KMS-11 (cell line): ENCODE results near the gene FLACC1.
A peak's percentile ranks its signal among the peaks of the same experiment; 100 is the strongest.

Experiments
- H2AFZ ChIP-seq: fragments of 200-600 bp; sonication (generic); 2 replicates; pipeline ENCODE4 v1.6.1; 2016; ENCODE audit warnings: antibody characterized with exemption, mixed run types, low read depth
- H3K27ac ChIP-seq: fragments of 200-600 bp; sonication (generic); 2 replicates; pipeline ENCODE4 v1.6.1; 2016; ENCODE audit warnings: mild to moderate bottlenecking, mixed run types
- H3K27me3 ChIP-seq: fragments of 200-600 bp; sonication (generic); 2 replicates; pipeline ENCODE4 v1.6.1; 2017; ENCODE audit warnings: mild to moderate bottlenecking, low read depth, mixed run types, moderate library complexity; ENCODE audit not compliant: insufficient read depth
- H3K36me3 ChIP-seq: fragments of 200-600 bp; sonication (generic); 2 replicates; pipeline ENCODE4 v1.6.1; 2017; ENCODE audit warnings: mild to moderate bottlenecking, mixed run types; ENCODE audit not compliant: insufficient read depth
- H3K4me1 ChIP-seq: fragments of 200-600 bp; sonication (generic); 2 replicates; pipeline ENCODE4 v1.6.1; 2016; ENCODE audit warnings: mild to moderate bottlenecking, low read depth, mixed run types; ENCODE audit not compliant: poor library complexity, severe bottlenecking
- H3K4me2 ChIP-seq: fragments of 200-600 bp; sonication (generic); 2 replicates; pipeline ENCODE4 v1.7.0; 2016; ENCODE audit warnings: mild to moderate bottlenecking, mixed run types
- H3K4me3 ChIP-seq: fragments of 200-600 bp; sonication (generic); IDR thresholded peaks from 2 replicates; pipeline ENCODE4 v1.6.1; 2017; ENCODE audit warnings: low read depth, low read length, mixed read lengths; ENCODE audit not compliant: insufficient read depth
- H3K79me2 ChIP-seq: fragments of 200-600 bp; sonication (generic); 2 replicates; pipeline ENCODE4 v1.6.1; 2016; ENCODE audit warnings: low read depth, mixed run types; ENCODE audit not compliant: insufficient read depth
- H3K9ac ChIP-seq: fragments of 200-600 bp; sonication (generic); 2 replicates; pipeline ENCODE4 v1.6.1; 2016; ENCODE audit warnings: mild to moderate bottlenecking, mixed run types
- H4K20me1 ChIP-seq: fragments of 200-600 bp; sonication (generic); 2 replicates; pipeline ENCODE4 v1.6.1; 2016; ENCODE audit warnings: mild to moderate bottlenecking, mixed run types; ENCODE audit not compliant: insufficient read depth
- TF ChIP-seq, protein P1 (sequence below): fragments of 200-600 bp; sonication (generic); conservative IDR thresholded peaks from 2 replicates; pipeline ENCODE4 v1.6.1; 2017; ENCODE audit warnings: low read depth, mild to moderate bottlenecking, antibody characterized with exemption, low read length, moderate library complexity, mixed read lengths

FLACC1 gene

DNA sequence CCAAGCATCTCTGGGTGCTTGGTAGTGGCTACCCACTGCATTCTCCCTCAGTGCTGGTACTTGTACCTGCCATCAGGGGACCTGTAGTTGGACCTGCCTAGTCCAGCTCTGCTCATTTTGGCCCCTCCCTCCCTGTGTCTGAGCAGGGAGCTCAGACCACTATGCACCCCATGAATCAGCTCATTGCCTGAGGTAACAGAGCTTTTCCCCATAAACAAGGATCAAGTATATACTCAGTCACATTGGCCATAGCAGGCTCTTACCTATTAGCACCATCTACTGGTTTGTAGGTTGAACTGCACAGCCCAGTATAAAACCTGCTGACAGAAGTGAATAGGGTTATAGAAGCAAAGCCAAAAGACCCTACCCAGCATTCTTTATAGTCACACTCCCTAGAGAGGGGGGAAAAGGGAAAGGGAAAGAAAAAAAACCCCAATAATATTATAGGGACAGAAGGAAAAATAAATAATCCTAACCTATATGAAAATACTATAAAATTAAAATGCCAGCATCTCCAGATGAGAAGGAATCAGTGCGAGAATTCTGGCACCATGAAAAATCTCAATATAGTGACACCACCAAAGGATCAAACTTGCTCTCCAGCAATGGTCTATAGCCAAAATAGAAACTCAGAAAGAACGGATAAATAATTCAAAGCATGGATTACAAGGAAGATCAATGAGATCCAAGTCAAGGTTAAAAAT is 6.9 kb upstream of the FLACC1 start:
- Histone ChIP-seq H2AFZ (no peak overlapping the region), H3K79me2 (no peaks in the 10 kb centered on the region), H3K27me3 (no peaks in the 10 kb centered on the region), H3K4me2 (no peak overlapping the region), H3K4me1 (peaks cover 9% of the 10 kb centered on the region), H4K20me1 (no peaks in the 10 kb centered on the region), H3K4me3 (no peak overlapping the region), H3K27ac (no peak overlapping the region), H3K36me3 (no peaks in the 10 kb centered on the region), H3K9ac (no peak overlapping the region)
- TF ChIP-seq, protein P1, sequence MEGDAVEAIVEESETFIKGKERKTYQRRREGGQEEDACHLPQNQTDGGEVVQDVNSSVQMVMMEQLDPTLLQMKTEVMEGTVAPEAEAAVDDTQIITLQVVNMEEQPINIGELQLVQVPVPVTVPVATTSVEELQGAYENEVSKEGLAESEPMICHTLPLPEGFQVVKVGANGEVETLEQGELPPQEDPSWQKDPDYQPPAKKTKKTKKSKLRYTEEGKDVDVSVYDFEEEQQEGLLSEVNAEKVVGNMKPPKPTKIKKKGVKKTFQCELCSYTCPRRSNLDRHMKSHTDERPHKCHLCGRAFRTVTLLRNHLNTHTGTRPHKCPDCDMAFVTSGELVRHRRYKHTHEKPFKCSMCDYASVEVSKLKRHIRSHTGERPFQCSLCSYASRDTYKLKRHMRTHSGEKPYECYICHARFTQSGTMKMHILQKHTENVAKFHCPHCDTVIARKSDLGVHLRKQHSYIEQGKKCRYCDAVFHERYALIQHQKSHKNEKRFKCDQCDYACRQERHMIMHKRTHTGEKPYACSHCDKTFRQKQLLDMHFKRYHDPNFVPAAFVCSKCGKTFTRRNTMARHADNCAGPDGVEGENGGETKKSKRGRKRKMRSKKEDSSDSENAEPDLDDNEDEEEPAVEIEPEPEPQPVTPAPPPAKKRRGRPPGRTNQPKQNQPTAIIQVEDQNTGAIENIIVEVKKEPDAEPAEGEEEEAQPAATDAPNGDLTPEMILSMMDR: peak; percentile 91

DNA sequence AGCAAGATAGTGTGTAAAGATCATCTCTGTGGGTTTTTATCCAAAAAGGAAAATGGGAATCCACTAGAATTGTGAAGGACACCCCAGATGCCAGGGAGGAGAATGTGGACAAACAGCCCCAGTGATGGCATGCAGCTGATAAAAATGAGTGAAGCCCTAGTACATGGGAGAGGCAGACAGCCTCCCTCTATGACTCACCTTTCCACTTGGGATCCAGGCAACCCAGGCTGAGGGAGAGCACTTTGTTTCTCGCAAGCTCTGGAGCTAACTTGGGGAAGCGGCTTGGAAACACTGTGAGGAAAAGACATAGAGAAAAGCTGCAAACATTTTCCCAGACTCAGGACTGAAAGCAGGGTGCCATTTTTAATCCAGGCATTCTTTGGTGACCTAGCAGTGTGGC is 5.3 kb upstream of the FLACC1 start:
- TF ChIP-seq, protein P1: no peak
- Histone ChIP-seq H3K36me3 (no peaks in the 10 kb centered on the region), H3K4me1 (peaks cover 9% of the 10 kb centered on the region), H3K4me2 (no peak overlapping the region), H3K27ac (no peak overlapping the region), H3K9ac (no peak overlapping the region), H3K4me3 (no peak overlapping the region), H2AFZ (no peak overlapping the region), H3K27me3 (no peaks in the 10 kb centered on the region), H3K79me2 (no peaks in the 10 kb centered on the region), H4K20me1 (no peaks in the 10 kb centered on the region)

DNA sequence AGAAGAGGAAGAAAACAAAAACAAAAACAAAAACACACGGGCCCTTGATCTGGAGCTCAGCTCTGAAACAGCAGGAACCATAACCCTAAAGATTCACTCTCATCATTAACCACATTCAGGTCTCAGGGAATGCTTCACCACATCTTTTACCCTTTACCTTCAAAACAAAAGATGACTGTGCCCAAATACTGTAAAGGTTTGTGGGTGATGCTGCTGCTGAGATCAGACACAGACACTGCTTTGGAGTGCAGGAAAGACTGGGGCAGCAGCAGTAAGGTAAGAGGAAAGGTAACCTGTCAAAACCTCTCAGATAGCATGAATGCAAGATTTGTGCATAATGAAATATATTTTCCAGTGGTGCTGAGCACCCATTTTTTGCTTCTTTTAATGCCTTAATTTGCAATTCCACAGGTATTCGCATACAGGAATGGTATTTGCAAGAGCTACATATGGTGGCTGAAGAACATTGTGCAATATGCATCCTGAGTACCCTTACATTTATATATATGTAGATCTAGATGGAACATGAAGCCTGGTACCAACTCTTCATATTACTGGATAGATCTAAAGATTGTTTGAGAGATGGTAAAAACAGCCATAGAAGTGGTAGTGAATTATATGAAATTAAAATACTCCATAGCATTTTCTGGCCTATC is 4.1 kb upstream of the FLACC1 start:
- Histone ChIP-seq H2AFZ (no peak overlapping the region), H4K20me1 (no peaks in the 10 kb centered on the region), H3K4me1 (peaks cover 6% of the 10 kb centered on the region), H3K9ac (no peak overlapping the region), H3K4me2 (no peak overlapping the region), H3K27ac (no peak overlapping the region), H3K4me3 (no peak overlapping the region), H3K36me3 (no peaks in the 10 kb centered on the region), H3K27me3 (no peaks in the 10 kb centered on the region), H3K79me2 (no peaks in the 10 kb centered on the region)
- TF ChIP-seq, protein P1: no peak

DNA sequence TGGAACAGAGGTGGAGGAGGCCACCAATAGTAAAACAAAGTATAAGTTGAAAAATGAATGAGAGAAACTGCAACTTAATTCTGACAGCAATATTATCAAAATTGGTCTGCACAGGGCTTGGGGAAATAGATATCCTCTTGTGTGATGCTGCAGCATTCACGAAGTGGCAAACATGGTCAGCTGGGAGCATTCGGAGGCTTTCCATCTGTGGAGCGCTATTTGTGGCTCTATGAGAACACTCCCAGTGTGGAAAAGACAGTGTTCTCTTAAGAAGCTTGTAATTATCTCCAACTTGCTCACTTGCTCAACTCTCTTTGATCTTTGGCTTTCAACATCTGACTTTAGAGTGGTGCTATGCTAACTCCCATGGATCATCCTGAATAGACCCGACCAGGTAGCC is 3.1 kb upstream of the FLACC1 start:
- Histone ChIP-seq H3K27me3 (no peaks in the 10 kb centered on the region), H3K36me3 (no peaks in the 10 kb centered on the region), H4K20me1 (no peaks in the 10 kb centered on the region), H2AFZ (no peak overlapping the region), H3K27ac (no peak overlapping the region), H3K4me1 (peaks cover 4% of the 10 kb centered on the region), H3K4me3 (no peak overlapping the region), H3K4me2 (no peak overlapping the region), H3K9ac (no peak overlapping the region), H3K79me2 (no peaks in the 10 kb centered on the region)
- TF ChIP-seq, protein P1: no peak
